Prostate gland (tissue), 2 donors: ENCODE measurements around the gene LMNA. TPM values are rescaled to one million over a fixed set of nuclear protein-coding genes. Genes with fewer than 3 reads are reported as not detected.
A peak's percentile ranks its signal among the peaks of the same experiment; 100 is the strongest.

ENCODE experiments used
- DNase-seq: peaks from one replicate; pipeline ENCODE4 v3.0.0-alpha.2; 2019; ENCODE audit warnings: low spot score
- H3K27ac ChIP-seq, 2 donors: fragments of 200-600 bp; sonication (generic); 2 replicates each; pipeline ENCODE4 v1.5.1; 2017 to 2019
- H3K27me3 ChIP-seq: fragments of 200-600 bp; sonication (generic); replicated peaks from 2 replicates; pipeline ENCODE4 v1.5.1; 2019; ENCODE audit not compliant: insufficient read depth
- H3K36me3 ChIP-seq, 2 donors: fragments of 200-600 bp; sonication (generic); 1 replicate in 1 of 2; 2 replicates in 1 of 2; pipeline versions ENCODE4 v1.5.1 to v1.8.1; 2017 to 2019
- H3K4me1 ChIP-seq: fragments of 200-600 bp; sonication (generic); replicated peaks from 2 replicates; pipeline ENCODE4 v1.5.1; 2019
- H3K4me3 ChIP-seq, 2 donors: fragments of 200-600 bp; sonication (generic); 2 replicates each; pipeline ENCODE4 v1.5.1; 2017 to 2019
- H3K9me3 ChIP-seq: fragments of 200-600 bp; sonication (generic); 2 replicates; pipeline ENCODE4 v1.5.1; 2017
- POLR2A ChIP-seq: fragments of 450-650 bp; IDR thresholded peaks from one replicate; pipeline ENCODE4 v1.6.1; 2016; ENCODE audit warnings: antibody characterized with exemption, mild to moderate bottlenecking
- POLR2AphosphoS5 ChIP-seq: sonication (generic); formaldehyde crosslinking; IDR thresholded peaks from one replicate; pipeline ENCODE4 v1.6.1; 2017; ENCODE audit warnings: antibody characterized with exemption
- WGBS: methylation state at CpG from one replicate; pipeline ENCODE4 v1.1.5; 2018; 5-methylcytosine and 5-hydroxymethylcytosine counted together
- intact Hi-C: fragments of 100-400 bp; cut with DNase I; formaldehyde crosslinking; loops from one replicate; pipeline ENCODE4 v1.14.2; 2022
- total RNA-seq, 2 donors: library from RNA; depleted of rRNA; stranded (reverse); fragments of >200 nt; gene quantifications; one replicate each; pipeline ENCODE4 v1.1.0, GENCODE V29; 2016
- TF ChIP-seq, protein P1 (sequence below), 4 experiments: fragments of 200-600 bp in 2 of 4; fragments of 450-650 bp in 2 of 4; sonication (generic) in 2 of 4; IDR thresholded peaks; 1 replicate in 3 of 4; 2 replicates in 1 of 4; pipeline ENCODE4 v1.5.1; 2016 to 2019; ENCODE audit warnings: antibody characterized with exemption in 4 of 4, mild to moderate bottlenecking in 2 of 4, moderate library complexity in 2 of 4

Gene LMNA
- total RNA-seq, 2 donors from 2014 or later, result 227 to 265 TPM

DNA sequence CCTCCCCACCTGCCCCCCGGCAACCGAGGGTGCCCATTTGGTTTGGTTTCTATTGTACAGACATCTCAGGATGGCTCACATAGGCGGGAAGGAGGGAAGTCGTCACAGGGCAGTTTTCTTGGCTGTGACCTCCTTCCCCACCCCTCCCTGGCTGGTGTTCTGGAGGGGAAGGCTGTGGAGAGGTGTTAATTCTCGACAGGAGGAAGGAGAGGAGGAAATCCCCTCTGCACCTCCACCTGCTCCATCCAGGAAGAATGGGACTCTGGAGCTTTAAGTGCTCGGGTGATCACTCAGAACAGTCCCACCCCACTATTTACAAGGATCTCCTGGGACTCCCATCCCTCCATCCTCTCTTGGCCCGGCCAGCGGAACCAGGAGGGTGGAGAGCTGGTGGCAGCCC is 39.9 kb upstream of the LMNA start:
- Histone ChIP-seq H3K4me1 (no peaks in the 10 kb centered on the region), H3K36me3 (no peaks in the 10 kb centered on the region), H3K9me3 (no peaks in the 10 kb centered on the region), H3K27ac (no peak overlapping the region), H3K27me3 (no peaks in the 10 kb centered on the region), H3K4me3 (no peak overlapping the region)
- 47% methylated on average over 8 of the region's 8 CpGs for WGBS
- TF ChIP-seq, protein P1, sequence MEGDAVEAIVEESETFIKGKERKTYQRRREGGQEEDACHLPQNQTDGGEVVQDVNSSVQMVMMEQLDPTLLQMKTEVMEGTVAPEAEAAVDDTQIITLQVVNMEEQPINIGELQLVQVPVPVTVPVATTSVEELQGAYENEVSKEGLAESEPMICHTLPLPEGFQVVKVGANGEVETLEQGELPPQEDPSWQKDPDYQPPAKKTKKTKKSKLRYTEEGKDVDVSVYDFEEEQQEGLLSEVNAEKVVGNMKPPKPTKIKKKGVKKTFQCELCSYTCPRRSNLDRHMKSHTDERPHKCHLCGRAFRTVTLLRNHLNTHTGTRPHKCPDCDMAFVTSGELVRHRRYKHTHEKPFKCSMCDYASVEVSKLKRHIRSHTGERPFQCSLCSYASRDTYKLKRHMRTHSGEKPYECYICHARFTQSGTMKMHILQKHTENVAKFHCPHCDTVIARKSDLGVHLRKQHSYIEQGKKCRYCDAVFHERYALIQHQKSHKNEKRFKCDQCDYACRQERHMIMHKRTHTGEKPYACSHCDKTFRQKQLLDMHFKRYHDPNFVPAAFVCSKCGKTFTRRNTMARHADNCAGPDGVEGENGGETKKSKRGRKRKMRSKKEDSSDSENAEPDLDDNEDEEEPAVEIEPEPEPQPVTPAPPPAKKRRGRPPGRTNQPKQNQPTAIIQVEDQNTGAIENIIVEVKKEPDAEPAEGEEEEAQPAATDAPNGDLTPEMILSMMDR (IDR thresholded peaks at IDR 0.05), result no peak
- no peak for TF ChIP-seq POLR2A
- no peak for TF ChIP-seq POLR2AphosphoS5
- DNase-seq, result no peak
- intact Hi-C loops, result no loop called here

DNA sequence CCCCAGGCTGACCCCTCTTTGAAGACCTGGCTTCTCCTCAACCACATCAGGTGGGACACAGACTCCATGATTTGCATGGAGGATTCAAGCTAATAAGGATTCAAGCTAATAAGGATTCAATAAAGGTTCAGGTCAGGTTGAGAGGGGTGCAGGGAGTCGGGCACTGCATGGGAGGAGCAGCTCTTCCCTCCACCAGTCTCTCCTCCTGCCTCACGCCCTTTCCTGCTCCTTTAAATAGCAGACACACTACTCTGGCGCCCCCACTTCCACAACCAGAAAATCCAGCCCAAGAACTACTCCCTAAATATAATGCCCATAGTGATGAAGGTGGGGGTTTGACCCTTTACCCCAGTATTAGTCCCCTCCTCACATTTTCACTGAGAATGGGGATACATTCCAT is 39.3 kb upstream of the LMNA start:
- Histone ChIP-seq H3K4me3 (no peak overlapping the region), H3K27me3 (no peaks in the 10 kb centered on the region), H3K4me1 (no peaks in the 10 kb centered on the region), H3K36me3 (no peaks in the 10 kb centered on the region), H3K9me3 (no peaks in the 10 kb centered on the region), H3K27ac (no peak overlapping the region)
- 27% methylated on average over 3 of the region's 3 CpGs for WGBS
- TF ChIP-seq POLR2A (no peak), POLR2AphosphoS5 (no peak)
- TF ChIP-seq, protein P1 (IDR thresholded peaks at IDR 0.05), result no peak
- no peak for DNase-seq
- intact Hi-C loops, result no loop called here

DNA sequence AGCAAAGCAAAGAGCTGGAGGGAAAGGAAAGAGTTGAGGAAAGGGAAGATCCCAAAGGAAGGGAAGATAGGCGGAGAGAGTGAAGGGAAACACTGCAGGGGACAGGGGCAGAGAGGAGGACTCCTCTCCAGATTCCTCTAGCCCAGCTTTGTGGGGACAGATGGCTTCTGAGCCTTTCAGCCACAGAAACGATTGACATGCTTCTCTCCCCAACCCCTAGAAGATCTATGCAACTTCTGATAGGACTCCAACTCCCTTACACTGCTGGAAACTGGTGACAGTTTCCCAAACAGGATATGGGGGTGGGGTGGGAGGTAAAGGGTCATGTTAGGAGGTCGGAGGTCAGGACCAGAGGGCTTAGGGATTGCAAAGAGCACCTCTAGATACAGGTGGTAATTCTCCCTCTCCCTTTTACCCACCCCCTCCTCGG is 38.7 kb upstream of the LMNA start:
- intact Hi-C loops, result no loop called here
- H3K4me1 ChIP-seq, result no peaks in the 10 kb centered on the region
- no peaks in the 10 kb centered on the region for H3K9me3 ChIP-seq
- H3K27ac ChIP-seq, result no peak overlapping the region
- no peak overlapping the region for H3K4me3 ChIP-seq
- 63% methylated on average over 4 of the region's 4 CpGs for WGBS
- no peaks in the 10 kb centered on the region for H3K36me3 ChIP-seq
- no peaks in the 10 kb centered on the region for H3K27me3 ChIP-seq
- DNase-seq, result no peak
- TF ChIP-seq, protein P1 (IDR thresholded peaks at IDR 0.05), result no peak
- no peak for TF ChIP-seq POLR2A
- no peak for TF ChIP-seq POLR2AphosphoS5

DNA sequence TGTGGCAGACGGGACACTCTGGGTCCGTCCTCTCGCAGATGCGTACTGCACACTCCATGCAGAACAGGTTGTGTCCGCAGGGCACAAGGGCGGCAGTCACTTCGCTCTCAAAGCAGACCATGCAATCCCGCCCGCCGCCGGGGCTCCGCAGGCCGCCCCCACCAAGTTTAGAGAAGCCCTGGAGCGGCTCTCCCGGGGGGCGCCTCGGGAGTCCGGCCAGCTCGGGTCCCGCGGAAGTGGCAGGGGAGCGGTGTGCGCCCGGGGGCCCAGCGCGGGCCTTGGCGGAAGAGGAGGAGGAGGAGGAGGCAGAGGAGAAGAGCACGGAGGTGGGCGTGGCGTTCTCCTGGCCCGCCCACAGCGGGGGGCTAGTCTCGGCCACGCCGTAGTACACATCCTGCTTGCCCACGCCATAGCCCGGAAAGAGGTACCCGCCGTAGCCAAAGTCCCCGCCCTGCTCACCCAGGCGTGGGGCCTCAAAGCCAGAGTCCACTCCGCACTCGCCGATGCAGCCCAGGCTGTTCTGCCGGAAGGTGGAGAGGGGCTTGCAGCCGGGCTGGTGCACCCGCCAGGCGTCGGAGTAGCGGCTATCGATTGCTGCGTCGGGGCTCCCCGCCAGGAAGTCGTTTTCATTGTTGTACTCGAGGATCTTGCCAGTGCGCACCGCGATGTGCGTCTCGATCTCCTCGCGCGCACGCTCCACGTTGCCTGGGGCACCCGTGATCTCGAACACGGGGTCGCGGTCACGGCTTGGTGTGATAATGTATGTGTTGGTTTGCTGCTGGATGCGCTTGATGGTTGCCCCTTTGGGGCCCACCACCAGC is 37.7 kb upstream of the LMNA start:
- H3K27ac ChIP-seq, result peak overlapping the region in 1 of 2 donors; percentile 29

More for the DNA sequence above, 37.7 kb upstream of the LMNA start:
- 35% methylated on average over 68 of the region's 73 CpGs for WGBS
- Histone ChIP-seq H3K4me3 (peak overlapping the region; percentile 23 to 35), H3K9me3 (no peaks in the 10 kb centered on the region), H3K27me3 (no peaks in the 10 kb centered on the region), H3K4me1 (no peaks in the 10 kb centered on the region), H3K36me3 (no peaks in the 10 kb centered on the region)
- intact Hi-C loops, result no loop called here
- TF ChIP-seq POLR2A, result no peak
- TF ChIP-seq, protein P1 (IDR thresholded peaks at IDR 0.05), result no peak
- no peak for TF ChIP-seq POLR2AphosphoS5
- DNase-seq, result no peak
